Hippocampal formation (tissue), 2 donors: ENCODE results near the gene DSP.
A peak's percentile ranks its signal among the peaks of the same experiment; 100 is the strongest.

ENCODE experiments used
- DNase-seq, 2 donors: peaks; one replicate each; lab custom pipeline; 2025; lab: John Stamatoyannopoulos, UW

The DSP gene

GRCh38 chr6:7541175-7542064 lies at the start of gene DSP:
Gene DSP, plus strand, starts transcription at chr6:7541671. Its CDS starts 245 bp downstream, at chr6:7541916.
- no peak for DNase-seq

- DNase-seq = no peak
Measured at GRCh38 chr6:7493866-7494265, 47.6 kb upstream of the DSP start.

GRCh38 chr6:7494638-7495037 lies 46.8 kb upstream of the DSP start:
- DNase-seq = no peak

- DNase-seq = no peak
Measured at GRCh38 chr6:7496266-7496875, 45.1 kb upstream of the DSP start.

GRCh38 chr6:7500752-7501282 lies 40.7 kb upstream of the DSP start:
- no peak for DNase-seq

GRCh38 chr6:7502743-7503142 lies 38.7 kb upstream of the DSP start:
- DNase-seq = no peak

- DNase-seq = no peak
Measured at GRCh38 chr6:7504041-7504440, 37.4 kb upstream of the DSP start.

- peak in 1 of 2 donors; percentile 1 for DNase-seq
Measured at GRCh38 chr6:7505189-7505699, 36.2 kb upstream of the DSP start.

- no peak for DNase-seq
Measured at GRCh38 chr6:7507600-7507999, 33.9 kb upstream of the DSP start.

GRCh38 chr6:7512320-7512719 lies 29.2 kb upstream of the DSP start:
- no peak for DNase-seq

- DNase-seq = no peak
Measured at GRCh38 chr6:7513529-7513928, 27.9 kb upstream of the DSP start.

GRCh38 chr6:7515363-7515762 lies 26.1 kb upstream of the DSP start:
- no peak for DNase-seq

- no peak for DNase-seq
Measured at GRCh38 chr6:7518877-7519276, 22.6 kb upstream of the DSP start.

GRCh38 chr6:7522873-7523272 lies 18.6 kb upstream of the DSP start:
- no peak for DNase-seq

- DNase-seq = no peak
Measured at GRCh38 chr6:7523922-7524321, 17.5 kb upstream of the DSP start.

GRCh38 chr6:7526755-7527154 lies 14.7 kb upstream of the DSP start:
- no peak for DNase-seq

GRCh38 chr6:7528565-7528964 lies 12.9 kb upstream of the DSP start:
- no peak for DNase-seq

GRCh38 chr6:7529141-7529540 lies 12.3 kb upstream of the DSP start:
- no peak for DNase-seq

GRCh38 chr6:7532232-7532631 lies 9.2 kb upstream of the DSP start:
- DNase-seq = no peak

GRCh38 chr6:7532821-7533220 lies 8.7 kb upstream of the DSP start:
- DNase-seq = no peak

GRCh38 chr6:7534192-7534591 lies 7.3 kb upstream of the DSP start:
- no peak for DNase-seq

- no peak for DNase-seq
Measured at GRCh38 chr6:7535498-7535897, 6.0 kb upstream of the DSP start.

GRCh38 chr6:7537565-7538174 lies 3.8 kb upstream of the DSP start:
- DNase-seq = no peak
